Ureter (tissue), 1 donor: ENCODE measurements around the gene DMPK. TPM values are rescaled to one million over a fixed set of nuclear protein-coding genes. Genes with fewer than 3 reads are reported as not detected.
"Not testable (repeated sequence)": the region's sequence is repeated elsewhere in the genome, so short reads cannot be mapped to it uniquely, and the experiment has no call there.

Experiments
- DNase-seq: peaks from one replicate; pipeline ENCODE4 v3.0.0-alpha.2; 2020; ENCODE audit warnings: low spot score
- total RNA-seq: library from RNA; stranded (reverse); gene quantifications from one replicate; pipeline ENCODE4 v1.2.4, GENCODE V29; 2023
- donor health status: DM: yes; HTN: yes; CAD: no.

Gene DMPK
- total RNA-seq, 1 donor from 2014 or later = 106 TPM

DNA sequence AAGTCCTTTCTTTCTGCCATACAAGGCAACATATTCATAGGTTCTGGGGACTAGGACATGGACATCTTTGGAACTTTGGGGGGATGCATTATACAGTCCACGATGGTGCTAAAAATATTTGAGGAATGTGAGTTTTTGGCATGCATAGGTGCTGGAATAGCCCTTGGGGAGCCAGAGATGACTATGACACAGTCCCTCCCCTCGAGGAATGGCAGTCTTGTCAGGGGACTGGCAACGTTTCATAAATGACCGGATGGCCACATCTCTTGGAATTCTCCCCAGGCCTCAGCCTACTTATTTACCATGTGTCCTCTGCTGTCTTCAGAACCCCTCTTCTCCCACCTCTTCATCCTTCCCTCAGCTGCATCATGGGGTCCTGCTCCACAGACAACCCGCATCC, 35.4 kb downstream of the DMPK start:
- no peak for DNase-seq

DNA sequence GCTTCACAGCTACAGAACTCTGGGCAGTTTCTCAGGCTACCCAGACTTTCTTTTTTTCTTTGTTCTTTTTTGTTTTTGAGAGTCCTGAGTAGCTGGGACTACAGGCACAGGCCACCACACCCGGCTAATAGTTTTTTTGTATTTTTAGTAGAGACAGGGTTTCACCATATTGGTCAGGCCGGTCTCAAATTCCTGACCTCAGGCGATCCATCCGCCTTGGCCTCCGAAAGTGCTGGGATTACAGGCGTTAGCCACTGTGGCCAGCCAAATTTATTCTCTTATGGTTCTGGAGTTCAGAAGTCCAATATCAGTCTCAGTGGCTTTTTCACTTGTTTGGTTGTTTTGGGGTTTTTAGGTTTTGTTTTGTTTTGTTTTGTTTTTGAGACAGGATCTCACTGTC, 36.7 kb downstream of the DMPK start:
- DNase-seq = no peak

DNA sequence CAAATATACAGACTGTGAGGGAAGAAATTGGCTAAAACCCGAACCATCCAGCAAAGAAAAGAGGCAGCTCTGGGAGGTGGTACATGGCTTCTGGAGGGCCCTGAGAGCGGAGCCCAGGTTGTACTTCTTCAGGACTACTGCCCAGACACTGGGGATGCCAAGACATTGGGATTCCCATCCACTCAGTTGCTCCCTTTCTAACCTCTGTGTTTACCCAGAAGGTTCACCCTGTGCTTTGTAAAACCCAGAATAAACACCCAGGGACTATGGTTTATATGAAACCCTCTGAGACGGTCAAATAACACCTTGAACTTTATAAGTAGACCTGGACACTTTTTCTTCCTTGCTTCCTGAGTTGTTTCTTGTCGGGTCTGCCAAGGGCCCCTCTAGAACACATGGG, 39.3 kb downstream of the DMPK start:
- DNase-seq = no peak

DNA sequence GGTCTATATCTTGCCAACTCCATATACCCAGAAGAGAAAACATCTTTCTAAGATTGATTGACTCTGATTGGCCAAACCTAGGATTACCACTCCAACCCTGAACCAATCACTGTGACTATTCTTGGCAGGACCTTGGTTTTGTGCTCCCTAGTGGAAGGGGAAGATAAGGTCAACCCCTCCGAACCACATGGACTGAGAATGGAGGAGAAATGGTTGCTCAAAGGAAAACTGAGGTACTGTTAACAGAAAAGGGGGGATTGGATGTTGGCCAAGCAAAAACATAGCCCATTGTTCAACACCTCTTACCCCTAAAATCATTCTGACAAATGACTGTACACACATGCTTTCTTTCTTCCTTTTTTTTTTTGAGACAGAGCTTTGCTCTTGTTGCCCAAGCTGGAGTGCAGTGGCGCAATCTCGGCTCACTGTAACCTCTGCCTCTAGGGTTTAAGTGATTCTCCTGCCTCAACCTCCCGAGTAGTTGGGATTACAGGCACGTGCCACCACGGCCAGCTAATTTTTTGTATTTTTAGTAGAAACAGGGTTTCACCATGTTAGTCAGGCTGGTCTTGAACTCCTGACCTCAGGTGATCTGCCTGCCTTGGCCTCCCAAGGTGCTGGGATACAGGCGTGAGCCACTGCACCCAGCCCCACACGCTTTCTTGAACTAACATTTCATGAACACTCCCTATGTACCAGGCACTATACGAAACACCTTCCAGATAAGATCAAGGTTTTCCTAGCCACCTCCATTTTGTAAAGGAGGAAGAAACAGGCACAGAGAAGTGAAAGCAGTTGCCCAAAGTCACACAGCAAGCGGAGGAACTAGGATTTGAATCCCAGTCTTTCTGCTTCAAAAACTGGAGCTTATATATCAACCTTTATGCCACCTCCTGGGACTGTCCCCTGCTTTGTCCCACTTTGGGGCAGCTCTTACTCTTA, 42.5 kb downstream of the DMPK start:
- no peak for DNase-seq

DNA sequence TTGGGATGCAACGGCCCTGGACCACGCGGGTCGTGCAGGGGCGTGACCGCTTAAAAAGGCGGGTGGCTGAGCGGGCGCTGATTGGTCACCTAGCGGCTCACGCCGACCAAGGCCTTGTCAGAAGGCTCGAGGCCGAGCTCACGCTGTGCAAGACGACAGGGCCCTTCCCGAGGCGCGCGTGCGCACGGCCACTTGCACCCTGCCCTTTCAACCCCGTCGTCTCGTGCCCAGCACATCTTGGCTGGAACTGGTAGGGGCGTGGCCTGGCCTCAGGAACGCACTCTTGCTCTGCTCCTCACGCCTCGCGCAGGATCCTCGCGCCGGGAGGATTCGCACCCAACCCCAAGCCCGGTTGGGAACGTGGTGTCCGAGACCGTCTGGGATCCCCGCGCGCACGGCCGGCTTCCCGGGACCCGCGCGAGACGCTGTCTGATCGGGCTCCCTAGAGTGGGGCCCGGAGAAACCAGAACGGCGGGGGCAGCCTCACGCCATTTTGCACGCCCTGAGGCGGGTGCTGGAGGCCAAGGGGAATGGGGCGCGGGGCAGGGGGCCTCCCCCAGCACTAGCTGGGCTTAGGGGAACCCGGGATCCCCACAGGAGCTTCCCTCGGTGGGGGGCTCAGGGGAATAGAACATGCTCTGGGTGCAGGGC, 49.0 kb downstream of the DMPK start, which contains the start of gene MEIOSIN:
Gene MEIOSIN (plus strand): TSS at position 280 of the 651 bp plus-strand sequence. CDS start 1,938 bp downstream, outside the sequence.
- no peak for DNase-seq

DNA sequence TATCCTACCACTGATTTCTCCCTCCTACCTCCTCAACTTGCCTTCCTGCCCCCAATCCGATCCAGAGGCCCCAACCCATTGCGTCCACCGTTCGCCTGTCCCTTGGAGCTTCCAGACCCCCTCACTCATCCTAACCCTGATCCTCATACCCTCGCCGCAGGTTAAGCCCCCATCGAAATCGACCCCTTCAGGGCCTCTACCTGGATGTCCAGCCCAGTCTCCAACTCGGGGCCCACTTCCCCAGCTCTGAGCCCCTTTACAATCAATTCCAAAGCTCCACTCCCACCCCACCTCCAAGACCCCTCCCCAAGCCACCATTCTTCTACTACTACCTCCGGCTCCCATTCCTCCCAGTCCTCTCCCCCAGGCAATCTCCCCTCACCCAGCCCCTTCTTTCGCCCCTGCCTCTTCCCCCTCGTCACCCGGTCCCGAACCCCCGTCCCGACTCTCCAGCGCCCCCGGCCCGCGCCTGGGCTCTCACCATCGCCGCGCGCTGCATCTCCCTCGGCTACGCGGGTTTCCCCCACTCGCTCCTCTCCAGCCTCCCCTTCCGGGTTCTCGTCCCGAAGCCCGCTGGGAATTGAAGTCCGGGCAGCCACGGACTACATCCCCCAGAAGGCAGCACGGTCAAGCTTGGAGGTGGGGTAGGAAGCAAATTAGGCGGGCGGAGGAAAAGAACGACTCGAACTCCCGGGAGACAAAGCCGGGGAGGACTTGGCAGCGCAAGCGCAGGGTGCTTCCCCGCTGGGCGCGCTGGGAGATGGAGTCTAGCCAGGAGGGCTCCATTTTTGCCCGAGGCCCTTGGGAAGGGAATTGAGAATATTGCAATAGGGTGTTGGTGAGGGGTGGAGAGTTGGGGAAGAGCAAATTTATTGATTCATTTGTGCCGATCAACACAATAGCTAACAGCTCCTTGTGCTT, 51.7 kb downstream of the DMPK start, which contains the start of gene FBXO46:
Gene FBXO46 (minus strand): TSS at position 529 of the 921 bp plus-strand sequence. CDS start 17,401 bp downstream, outside the sequence.
- DNase-seq = peak; percentile 97

DNA sequence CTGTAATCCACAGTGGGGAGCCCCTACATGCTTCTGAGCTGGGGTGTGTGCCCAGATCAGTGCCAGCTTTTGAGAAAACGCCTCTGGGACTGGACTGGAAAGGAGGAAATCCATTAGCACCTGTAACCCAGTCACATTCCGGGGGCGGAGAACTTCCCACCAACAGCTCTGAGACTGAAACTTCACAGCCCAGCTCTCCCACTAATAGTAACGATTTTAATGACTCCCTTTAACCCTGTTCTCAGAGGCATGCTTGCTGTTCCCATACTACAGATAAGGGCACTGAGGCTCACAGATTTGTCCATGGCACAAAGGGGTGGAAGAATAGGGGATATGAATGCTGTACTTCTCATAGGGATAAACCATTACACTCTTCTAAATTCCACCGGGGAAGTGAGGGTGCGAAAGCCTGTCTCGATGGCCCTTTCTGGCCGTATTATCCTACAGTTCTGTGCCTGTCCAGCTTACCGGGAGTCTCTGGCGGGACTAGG, 52.4 kb downstream of the DMPK start:
- no peak for DNase-seq

DNA sequence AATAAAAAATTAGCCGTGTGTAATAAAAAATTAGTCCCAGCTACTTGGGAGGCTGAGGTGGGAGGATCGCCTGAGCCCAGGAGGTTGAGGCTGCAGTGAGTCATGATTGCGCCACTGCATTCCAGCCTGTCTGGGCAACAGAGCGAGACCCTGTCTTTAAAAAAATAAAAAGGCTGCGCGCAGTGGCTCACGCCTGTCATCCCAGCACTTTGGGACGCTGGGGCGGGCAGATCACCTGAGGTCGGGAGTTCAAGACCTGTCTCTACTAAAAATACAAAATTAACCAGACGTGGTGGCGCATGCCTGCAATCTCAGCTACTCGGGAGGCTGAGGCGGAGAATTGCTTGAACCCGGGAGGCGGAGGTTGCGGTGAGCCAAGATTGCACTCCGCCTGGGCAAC, 53.6 kb downstream of the DMPK start:
- DNase-seq = not testable (repeated sequence)

DNA sequence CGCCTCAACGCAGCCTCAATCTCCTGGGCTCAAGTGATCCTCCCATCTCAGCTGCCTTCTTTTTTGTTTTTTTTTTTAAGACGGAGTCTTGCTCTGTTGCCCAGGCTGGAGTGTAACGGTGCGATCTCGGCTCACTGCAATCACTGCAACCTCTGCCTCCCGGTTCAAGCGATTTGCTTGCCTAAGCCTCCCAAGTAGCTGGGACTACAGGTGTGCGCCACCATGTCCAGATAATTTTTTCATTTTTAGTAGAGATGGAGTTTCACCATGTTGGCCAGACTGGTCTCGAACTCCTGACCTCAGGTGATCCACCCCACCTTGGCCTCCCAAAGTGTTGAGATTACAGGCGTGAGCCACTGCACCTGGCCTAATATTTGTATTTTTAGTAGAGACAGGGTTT, 62.2 kb downstream of the DMPK start:
- DNase-seq = not testable (repeated sequence)

Other genes with a start within 250 kb of the DMPK start
- 21.1 TPM for gene OPA3, start 197.7 kb downstream of the DMPK start, total RNA-seq
- gene GPR4, start 180.3 kb downstream of the DMPK start, total RNA-seq = 5.1 TPM
- gene EML2, start 143.1 kb downstream of the DMPK start, total RNA-seq = 97.7 TPM
- gene GIPR, start 114.3 kb downstream of the DMPK start, total RNA-seq = 2.8 TPM
- 359 TPM for gene SNRPD2, start 90.5 kb downstream of the DMPK start, total RNA-seq
- 11.5 TPM for gene QPCTL, start 89.8 kb downstream of the DMPK start, total RNA-seq
- gene FBXO46, start 51.6 kb downstream of the DMPK start, total RNA-seq = 24.8 TPM
- not detected for gene MEIOSIN, start 49.1 kb downstream of the DMPK start, total RNA-seq
- 18.1 TPM for gene SIX5, start 13.2 kb downstream of the DMPK start, total RNA-seq
- gene DMWD, start 10.4 kb upstream of the DMPK start, total RNA-seq = 64.2 TPM
- 0.21 TPM for gene RSPH6A, start 32.8 kb upstream of the DMPK start, total RNA-seq
- 81.1 TPM for gene SYMPK, start 80.7 kb upstream of the DMPK start, total RNA-seq
- gene FOXA3, start 81.8 kb upstream of the DMPK start, total RNA-seq = not detected
- 22.0 TPM for gene IRF2BP1, start 103.7 kb upstream of the DMPK start, total RNA-seq
- 5.5 TPM for gene MYPOP, start 120.1 kb upstream of the DMPK start, total RNA-seq
- gene NANOS2, start 132.3 kb upstream of the DMPK start, total RNA-seq = not detected
- 4.4 TPM for gene NOVA2, start 191.4 kb upstream of the DMPK start, total RNA-seq
- 28.8 TPM for gene CCDC61, start 213.0 kb upstream of the DMPK start, total RNA-seq
- not detected for gene PGLYRP1, start 240.6 kb upstream of the DMPK start, total RNA-seq